Panc1 (cell line): ENCODE measurements around the gene RBBP8. TPM values are rescaled to one million over a fixed set of nuclear protein-coding genes. Genes with fewer than 3 reads are reported as not detected.

Experiments used
- ATAC-seq: fragments of 200-7000 bp; cut with Tn5 transposase; 2 replicates; pipeline ENCODE4 v1.9.1; 2020; ENCODE audit warnings: mild to moderate bottlenecking, moderate library complexity
- BruUV-seq: library from RNA; stranded (reverse); fragments of 400-500 nt; replicated peaks from 2 replicates; lab custom pipeline; 2021; lab: Mats Ljungman, UMichigan
- CTCF ChIA-PET: fragments of 300-600 bp; sonication (Branson Sonifier 250); formaldehyde crosslinking; loops from one replicate; lab custom pipeline; 2022; ENCODE audit warnings: antibody characterized with exemption; lab: Charles Lee
- POLR2A ChIA-PET: fragments of 300-600 bp; sonication (Branson Sonifier 250); formaldehyde crosslinking; loops from one replicate; lab custom pipeline; 2022; ENCODE audit warnings: antibody characterized with exemption; lab: Charles Lee
- DNase-seq: peaks from one replicate; pipeline ENCODE4 v3.0.0-alpha.2; 2010; ENCODE audit warnings: low read depth, low spot score
- H3K27ac ChIP-seq: 2 replicates; pipeline ENCODE4 v1.5.1; 2011; ENCODE audit warnings: mild to moderate bottlenecking, low read length, inconsistent platforms
- H3K27me3 ChIP-seq: fragments of 200-500 bp; sonication (Bioruptor generic); 2 replicates; pipeline ENCODE4 v1.6.0; 2014; ENCODE audit warnings: low read length, inconsistent platforms; ENCODE audit not compliant: control insufficient read depth, insufficient read depth
- H3K36me3 ChIP-seq: fragments of 200-500 bp; sonication (Bioruptor generic); 2 replicates; pipeline ENCODE4 v1.5.1; 2014; ENCODE audit warnings: inconsistent platforms, mild to moderate bottlenecking, low read length, moderate library complexity; ENCODE audit not compliant: control insufficient read depth, insufficient read depth
- H3K4me1 ChIP-seq: 2 replicates; pipeline ENCODE4 v1.5.1; 2011; ENCODE audit warnings: inconsistent platforms, mild to moderate bottlenecking, low read length, moderate library complexity; ENCODE audit not compliant: control insufficient read depth, insufficient read depth
- H3K4me3 ChIP-seq, 2 experiments: 2 replicates each; pipeline ENCODE4 v1.5.1; 2011 to 2012; ENCODE audit warnings: low read depth in 2 of 2, low read length in 2 of 2, mild to moderate bottlenecking in 2 of 2, inconsistent platforms in 1 of 2, moderate library complexity in 1 of 2
- H3K9me3 ChIP-seq: fragments of 200-500 bp; sonication (Bioruptor generic); 2 replicates; pipeline ENCODE4 v1.5.1; 2014; ENCODE audit warnings: low read depth, mild to moderate bottlenecking, inconsistent platforms, low read length, moderate library complexity; ENCODE audit not compliant: control insufficient read depth, insufficient read depth
- POLR2AphosphoS5 ChIP-seq: IDR thresholded peaks from 2 replicates; pipeline ENCODE4 v1.6.1; 2012; ENCODE audit warnings: mild to moderate bottlenecking, low read depth, low read length, moderate library complexity
- SIN3A ChIP-seq: IDR thresholded peaks from 2 replicates; pipeline ENCODE4 v1.6.1; 2012; ENCODE audit warnings: low read depth, mild to moderate bottlenecking, low read length, moderate library complexity, borderline replicate concordance; ENCODE audit not compliant: insufficient read depth
- TCF7L2 ChIP-seq: IDR thresholded peaks from 2 replicates; pipeline ENCODE4 v1.6.1; 2011; ENCODE audit warnings: mild to moderate bottlenecking, low read depth, low read length, inconsistent platforms
- in situ Hi-C: cut with HindIII; loops from 2 replicates; pipeline ENCODE4 v1.10.0; 2016; ENCODE audit warnings: low sequenced_read_pairs, low pct_unique_long_range_greater_than_20kb
- intact Hi-C: fragments of 100-400 bp; cut with micrococcal nuclease; formaldehyde crosslinking; loops from one replicate; pipeline ENCODE4 v1.10.0; 2022; ENCODE audit not compliant: unreplicated experiment
- total RNA-seq: library from RNA; stranded (reverse); gene quantifications from one replicate; pipeline ENCODE4 v1.2.1, GENCODE V29; 2021; ENCODE audit not compliant: unreplicated experiment
- TF ChIP-seq, protein P1 (sequence below): fragments of 450-650 bp; IDR thresholded peaks from 2 replicates; pipeline ENCODE4 v1.5.1; 2017; ENCODE audit warnings: mild to moderate bottlenecking
- TF ChIP-seq, protein P2 (sequence below), 2 experiments: IDR thresholded peaks; 2 replicates each; pipeline ENCODE4 v1.6.1; 2011 to 2012; ENCODE audit warnings: low read depth in 2 of 2, control low read depth in 1 of 2, low read length in 1 of 2, mild to moderate bottlenecking in 1 of 2, moderate library complexity in 1 of 2; ENCODE audit not compliant: insufficient read depth in 1 of 2

Gene RBBP8
- total RNA-seq, 1 experiment from 2014 or later: 62.8 TPM

DNA sequence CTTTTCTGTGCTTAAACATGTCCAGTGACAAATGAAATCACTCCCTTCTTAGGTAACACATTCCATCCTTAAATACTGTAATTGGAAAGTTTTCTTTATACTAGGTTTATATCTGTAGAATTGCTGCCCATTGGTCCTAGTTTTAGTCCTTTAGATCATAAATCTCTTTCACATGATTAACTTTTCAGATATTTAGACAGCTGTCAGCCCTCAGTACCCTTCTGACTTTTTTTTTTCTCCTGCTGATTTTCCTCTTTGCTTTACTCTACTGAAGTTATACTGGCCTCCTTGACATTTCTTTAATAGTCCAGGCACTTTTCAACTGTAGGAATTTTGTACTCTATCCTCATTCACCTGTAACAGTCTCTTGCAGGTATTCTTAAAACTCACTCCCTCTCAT lies 28.9 kb downstream of the RBBP8 start:
- H3K9me3 ChIP-seq: no peaks in the 10 kb centered on the region
- BruUV-seq: no TSS peak
- H3K27ac ChIP-seq: no peak overlapping the region
- no peaks in the 10 kb centered on the region for H3K36me3 ChIP-seq
- ATAC-seq (no peak), DNase-seq (no peak)
- ChIA-PET CTCF (no interaction called here), POLR2A (no interaction called here)
- in situ Hi-C loops (no loop called here), intact Hi-C loops (no loop called here)
- no peak overlapping the region for H3K4me3 ChIP-seq
- no peaks in the 10 kb centered on the region for H3K4me1 ChIP-seq
- H3K27me3 ChIP-seq: no peaks in the 10 kb centered on the region
- TF ChIP-seq, protein P1, sequence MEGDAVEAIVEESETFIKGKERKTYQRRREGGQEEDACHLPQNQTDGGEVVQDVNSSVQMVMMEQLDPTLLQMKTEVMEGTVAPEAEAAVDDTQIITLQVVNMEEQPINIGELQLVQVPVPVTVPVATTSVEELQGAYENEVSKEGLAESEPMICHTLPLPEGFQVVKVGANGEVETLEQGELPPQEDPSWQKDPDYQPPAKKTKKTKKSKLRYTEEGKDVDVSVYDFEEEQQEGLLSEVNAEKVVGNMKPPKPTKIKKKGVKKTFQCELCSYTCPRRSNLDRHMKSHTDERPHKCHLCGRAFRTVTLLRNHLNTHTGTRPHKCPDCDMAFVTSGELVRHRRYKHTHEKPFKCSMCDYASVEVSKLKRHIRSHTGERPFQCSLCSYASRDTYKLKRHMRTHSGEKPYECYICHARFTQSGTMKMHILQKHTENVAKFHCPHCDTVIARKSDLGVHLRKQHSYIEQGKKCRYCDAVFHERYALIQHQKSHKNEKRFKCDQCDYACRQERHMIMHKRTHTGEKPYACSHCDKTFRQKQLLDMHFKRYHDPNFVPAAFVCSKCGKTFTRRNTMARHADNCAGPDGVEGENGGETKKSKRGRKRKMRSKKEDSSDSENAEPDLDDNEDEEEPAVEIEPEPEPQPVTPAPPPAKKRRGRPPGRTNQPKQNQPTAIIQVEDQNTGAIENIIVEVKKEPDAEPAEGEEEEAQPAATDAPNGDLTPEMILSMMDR: no peak

DNA sequence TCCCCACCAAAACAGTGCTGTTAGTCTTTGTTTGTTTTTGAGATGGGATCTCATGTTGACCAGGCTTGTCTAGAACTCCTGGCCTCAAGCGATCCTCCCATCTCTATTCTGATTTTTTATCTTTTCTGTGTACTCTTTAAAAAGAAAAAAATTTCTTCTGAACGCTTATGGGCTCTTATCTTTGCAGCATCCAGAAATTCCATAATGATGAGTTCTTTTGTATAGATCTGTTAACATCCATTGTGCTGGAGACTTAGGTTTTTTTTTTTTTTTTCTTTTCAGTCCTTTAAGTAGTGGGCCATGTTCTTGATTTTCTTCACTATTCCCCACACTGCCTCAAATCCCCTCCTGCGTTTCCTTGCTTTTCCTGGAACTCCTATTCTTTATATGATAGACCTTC lies 31.0 kb downstream of the RBBP8 start:
- ChIA-PET POLR2A (no interaction called here), CTCF (no interaction called here)
- DNase-seq (no peak), ATAC-seq (no peak)
- intact Hi-C loops (no loop called here), in situ Hi-C loops (no loop called here)
- BruUV-seq: TSS peak; percentile 14
- H3K27ac ChIP-seq: no peak overlapping the region
- no peaks in the 10 kb centered on the region for H3K9me3 ChIP-seq
- no peaks in the 10 kb centered on the region for H3K27me3 ChIP-seq
- TF ChIP-seq SIN3A (no peak), POLR2AphosphoS5 (no peak), TCF7L2 (no peak)
- TF ChIP-seq, protein P1: no peak
- TF ChIP-seq, protein P2, sequence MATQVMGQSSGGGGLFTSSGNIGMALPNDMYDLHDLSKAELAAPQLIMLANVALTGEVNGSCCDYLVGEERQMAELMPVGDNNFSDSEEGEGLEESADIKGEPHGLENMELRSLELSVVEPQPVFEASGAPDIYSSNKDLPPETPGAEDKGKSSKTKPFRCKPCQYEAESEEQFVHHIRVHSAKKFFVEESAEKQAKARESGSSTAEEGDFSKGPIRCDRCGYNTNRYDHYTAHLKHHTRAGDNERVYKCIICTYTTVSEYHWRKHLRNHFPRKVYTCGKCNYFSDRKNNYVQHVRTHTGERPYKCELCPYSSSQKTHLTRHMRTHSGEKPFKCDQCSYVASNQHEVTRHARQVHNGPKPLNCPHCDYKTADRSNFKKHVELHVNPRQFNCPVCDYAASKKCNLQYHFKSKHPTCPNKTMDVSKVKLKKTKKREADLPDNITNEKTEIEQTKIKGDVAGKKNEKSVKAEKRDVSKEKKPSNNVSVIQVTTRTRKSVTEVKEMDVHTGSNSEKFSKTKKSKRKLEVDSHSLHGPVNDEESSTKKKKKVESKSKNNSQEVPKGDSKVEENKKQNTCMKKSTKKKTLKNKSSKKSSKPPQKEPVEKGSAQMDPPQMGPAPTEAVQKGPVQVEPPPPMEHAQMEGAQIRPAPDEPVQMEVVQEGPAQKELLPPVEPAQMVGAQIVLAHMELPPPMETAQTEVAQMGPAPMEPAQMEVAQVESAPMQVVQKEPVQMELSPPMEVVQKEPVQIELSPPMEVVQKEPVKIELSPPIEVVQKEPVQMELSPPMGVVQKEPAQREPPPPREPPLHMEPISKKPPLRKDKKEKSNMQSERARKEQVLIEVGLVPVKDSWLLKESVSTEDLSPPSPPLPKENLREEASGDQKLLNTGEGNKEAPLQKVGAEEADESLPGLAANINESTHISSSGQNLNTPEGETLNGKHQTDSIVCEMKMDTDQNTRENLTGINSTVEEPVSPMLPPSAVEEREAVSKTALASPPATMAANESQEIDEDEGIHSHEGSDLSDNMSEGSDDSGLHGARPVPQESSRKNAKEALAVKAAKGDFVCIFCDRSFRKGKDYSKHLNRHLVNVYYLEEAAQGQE (IDR thresholded peaks at IDR 0.05; ENCODE audit: insufficient read depth in 1 of 2, low read depth in 2 of 2, low read length in 1 of 2): no peak
- H3K4me3 ChIP-seq: no peak overlapping the region
- peaks cover 5% of the 10 kb centered on the region; the same call in 1 of the 2 replicates for H3K36me3 ChIP-seq
- H3K4me1 ChIP-seq: no peaks in the 10 kb centered on the region
